Loucy (cell line): ENCODE data around the gene KRTAP10-1.

ENCODE experiments used
- EZH2phosphoT487 ChIP-seq: fragments of 200-600 bp; IDR thresholded peaks from 2 replicates; pipeline ENCODE4 v1.6.1; 2018; ENCODE audit warnings: antibody characterized with exemption, mild to moderate bottlenecking, moderate library complexity, borderline replicate concordance
- TF ChIP-seq, protein P1 (sequence below): fragments of 200-600 bp; sonication (generic); conservative IDR thresholded peaks from 2 replicates; pipeline ENCODE4 v1.5.1; 2014; ENCODE audit warnings: mild to moderate bottlenecking, antibody characterized with exemption, low read length

DNA sequence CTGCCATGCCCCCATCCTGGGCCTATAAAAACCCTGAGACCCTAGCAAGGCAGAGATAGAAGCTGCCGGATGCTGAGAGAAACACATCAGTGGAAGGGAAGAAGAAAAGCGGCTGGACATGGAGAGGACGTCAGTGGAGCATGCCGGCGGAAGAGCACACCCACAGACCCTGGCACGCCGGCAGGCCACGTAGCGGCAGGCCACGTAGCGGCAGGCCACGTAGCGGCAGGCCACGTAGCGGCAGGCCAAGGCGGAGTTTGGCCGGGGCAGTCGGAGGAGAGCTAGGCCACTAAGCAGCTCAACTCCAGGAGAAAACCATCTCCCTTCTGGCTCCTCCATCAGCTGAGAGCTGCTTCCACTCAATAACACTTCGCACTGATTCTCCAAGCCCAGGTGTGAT lies 49.6 kb downstream of the KRTAP10-1 start:
- TF ChIP-seq, protein P1, sequence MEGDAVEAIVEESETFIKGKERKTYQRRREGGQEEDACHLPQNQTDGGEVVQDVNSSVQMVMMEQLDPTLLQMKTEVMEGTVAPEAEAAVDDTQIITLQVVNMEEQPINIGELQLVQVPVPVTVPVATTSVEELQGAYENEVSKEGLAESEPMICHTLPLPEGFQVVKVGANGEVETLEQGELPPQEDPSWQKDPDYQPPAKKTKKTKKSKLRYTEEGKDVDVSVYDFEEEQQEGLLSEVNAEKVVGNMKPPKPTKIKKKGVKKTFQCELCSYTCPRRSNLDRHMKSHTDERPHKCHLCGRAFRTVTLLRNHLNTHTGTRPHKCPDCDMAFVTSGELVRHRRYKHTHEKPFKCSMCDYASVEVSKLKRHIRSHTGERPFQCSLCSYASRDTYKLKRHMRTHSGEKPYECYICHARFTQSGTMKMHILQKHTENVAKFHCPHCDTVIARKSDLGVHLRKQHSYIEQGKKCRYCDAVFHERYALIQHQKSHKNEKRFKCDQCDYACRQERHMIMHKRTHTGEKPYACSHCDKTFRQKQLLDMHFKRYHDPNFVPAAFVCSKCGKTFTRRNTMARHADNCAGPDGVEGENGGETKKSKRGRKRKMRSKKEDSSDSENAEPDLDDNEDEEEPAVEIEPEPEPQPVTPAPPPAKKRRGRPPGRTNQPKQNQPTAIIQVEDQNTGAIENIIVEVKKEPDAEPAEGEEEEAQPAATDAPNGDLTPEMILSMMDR: no peak
- TF ChIP-seq EZH2phosphoT487: no peak
